Stimulated activated CD8-positive, alpha-beta memory T cell treated with anti-CD3 and anti-CD28 coated beads, Interleukin-12 subunit alpha, Interleukin-12 subunit beta, amount 100 ng/mL, for 24 hours (primary cell): Measurements from ENCODE around the gene CTXN3.

Experiments
- DNase-seq: peaks from one replicate; pipeline ENCODE4 v3.0.0-alpha.2; 2020; ENCODE audit errors: extremely low read depth

The CTXN3 gene

GRCh38 chr5:127649018-127649439 lies at the start of gene CTXN3:
Gene CTXN3, plus strand, starts transcription at chr5:127649082. Its CDS starts 8,440 bp downstream, at chr5:127657522.
- no peak for DNase-seq

DNA sequence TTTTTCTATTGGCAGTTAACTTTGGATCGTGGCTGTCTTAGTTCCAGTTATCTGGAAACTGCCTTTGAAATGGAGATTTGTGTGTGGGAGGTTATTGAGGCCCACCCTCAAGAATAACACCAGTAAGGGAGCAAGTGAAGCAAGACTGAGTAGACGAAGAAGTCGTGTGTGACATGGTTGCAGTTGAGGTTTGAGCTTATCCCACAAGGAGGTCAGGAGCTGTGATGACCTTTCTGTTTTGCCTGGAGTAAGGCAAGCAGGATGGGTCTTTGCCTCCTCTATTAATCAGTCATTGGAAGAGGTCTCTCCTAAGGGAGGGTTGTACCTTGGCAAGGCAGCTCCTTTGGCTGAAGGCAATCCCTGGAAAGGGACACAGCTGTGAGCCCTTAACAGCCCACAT lies 49.6 kb upstream of the CTXN3 start:
- no peak for DNase-seq

DNA sequence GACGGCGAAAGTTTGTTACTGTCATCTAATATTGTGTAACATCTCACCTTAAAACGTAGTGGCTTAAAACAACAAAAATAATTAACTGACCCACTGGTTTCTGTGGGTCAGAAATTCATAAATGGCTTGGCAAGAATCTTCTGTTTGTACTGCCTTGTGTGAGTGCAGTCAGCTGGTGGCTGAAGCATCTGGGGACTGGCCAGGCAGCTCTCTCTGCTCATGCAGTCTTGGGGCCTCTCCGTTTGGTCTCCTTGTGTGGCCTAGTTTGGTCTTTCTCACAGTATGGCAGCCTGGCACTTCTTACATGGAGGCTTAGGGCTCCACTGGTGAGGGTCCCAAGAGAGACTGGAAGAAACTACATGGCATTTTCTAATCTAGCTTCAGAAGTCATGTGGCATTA lies 49.0 kb upstream of the CTXN3 start:
- no peak for DNase-seq

- DNase-seq, result no peak
Observed at GRCh38 chr5:127601111-127601510, 47.8 kb upstream of the CTXN3 start.

DNA sequence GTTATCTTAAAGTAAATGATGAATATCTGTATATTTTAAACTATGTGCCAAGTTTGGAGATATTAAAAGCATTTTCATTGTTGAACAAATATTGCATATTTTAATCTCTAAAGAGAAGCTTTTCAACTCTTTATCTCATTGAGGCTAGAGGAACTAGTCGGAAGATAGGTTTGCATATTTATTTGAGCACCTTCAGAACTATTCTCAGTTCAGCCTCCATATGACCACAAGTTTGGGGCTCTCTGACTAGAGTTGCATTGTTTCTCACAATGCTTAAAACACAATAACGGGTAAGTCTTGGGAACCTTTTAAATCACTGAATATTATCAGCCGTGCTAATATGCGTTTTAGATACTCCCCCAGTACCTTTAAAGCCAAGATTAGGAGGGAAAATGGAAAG lies 47.3 kb upstream of the CTXN3 start:
- DNase-seq, result no peak

GRCh38 chr5:127602481-127602880 lies 46.4 kb upstream of the CTXN3 start:
- no peak for DNase-seq

GRCh38 chr5:127602896-127603844 lies 45.7 kb upstream of the CTXN3 start:
- DNase-seq, result no peak

- DNase-seq, result no peak
Observed at GRCh38 chr5:127608077-127608660, 40.7 kb upstream of the CTXN3 start.

DNA sequence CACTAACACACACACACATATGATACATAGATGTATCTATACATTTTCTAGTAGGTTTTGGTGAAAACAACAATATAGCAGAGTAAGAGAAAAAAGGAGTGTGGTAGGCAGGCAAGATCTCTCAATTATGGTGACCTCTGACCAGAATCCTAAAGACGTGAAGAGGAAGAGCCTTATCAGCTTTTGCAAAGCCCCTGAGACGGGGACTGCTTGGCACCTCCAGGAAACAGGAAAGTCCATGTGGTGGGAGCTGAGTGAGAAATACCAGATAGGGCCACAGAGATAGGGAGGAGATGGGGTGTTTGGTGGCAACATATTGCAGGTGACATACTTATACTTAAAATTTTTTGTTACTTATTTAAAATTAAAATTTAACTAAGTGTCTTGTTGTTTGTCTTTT lies 39.9 kb upstream of the CTXN3 start:
- no peak for DNase-seq

- no peak for DNase-seq
Observed at GRCh38 chr5:127609957-127610356, 38.9 kb upstream of the CTXN3 start.

GRCh38 chr5:127612441-127613141 lies 36.3 kb upstream of the CTXN3 start:
- DNase-seq, result no peak

DNA sequence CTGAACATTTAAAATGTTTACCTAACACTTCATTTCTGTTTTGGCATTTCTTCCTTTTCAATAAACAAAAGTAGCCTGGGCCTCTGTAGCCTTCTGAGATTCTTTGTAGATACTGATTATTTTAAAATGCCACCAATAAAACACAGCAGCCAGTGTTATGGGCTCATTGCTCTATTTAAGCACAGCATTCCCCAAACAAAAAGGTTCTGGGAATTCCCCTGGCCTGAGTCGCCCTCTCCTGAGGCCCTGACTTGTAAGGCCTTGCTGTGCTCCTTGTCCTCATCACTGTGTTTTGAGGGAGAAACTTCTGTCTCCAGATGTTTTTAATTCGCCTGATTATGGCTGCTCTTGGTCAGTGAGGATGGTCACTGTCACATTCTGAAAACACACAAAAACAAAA lies 33.0 kb upstream of the CTXN3 start:
- DNase-seq, result no peak

DNA sequence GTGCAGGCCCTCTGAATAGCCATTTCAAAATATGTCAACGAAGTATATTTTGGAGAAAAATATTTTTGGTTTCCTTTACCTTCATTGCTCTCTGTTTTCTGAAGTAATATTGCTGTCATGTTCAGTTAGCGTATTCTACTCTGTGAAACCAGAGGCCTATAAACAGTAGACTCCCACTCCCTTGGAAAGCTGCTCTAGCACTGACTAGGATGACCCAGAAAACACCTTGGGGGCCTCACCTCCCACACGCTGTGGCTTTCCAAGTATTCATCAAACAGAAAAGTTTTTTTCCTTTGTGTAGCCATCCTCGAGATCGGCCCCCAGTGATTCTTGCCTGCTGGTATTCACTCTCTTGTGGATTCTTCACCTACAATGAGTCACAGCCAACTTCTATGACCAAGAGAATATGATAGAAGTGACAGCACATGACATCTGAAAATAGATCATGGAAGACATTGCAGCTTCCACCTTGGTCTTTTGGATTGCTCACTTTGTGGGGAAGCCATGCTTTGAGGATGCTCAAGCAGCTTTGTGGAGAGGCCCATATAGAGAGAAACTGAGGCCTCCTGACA lies 28.9 kb upstream of the CTXN3 start:
- no peak for DNase-seq

GRCh38 chr5:127621601-127622325 lies 27.1 kb upstream of the CTXN3 start:
- no peak for DNase-seq

DNA sequence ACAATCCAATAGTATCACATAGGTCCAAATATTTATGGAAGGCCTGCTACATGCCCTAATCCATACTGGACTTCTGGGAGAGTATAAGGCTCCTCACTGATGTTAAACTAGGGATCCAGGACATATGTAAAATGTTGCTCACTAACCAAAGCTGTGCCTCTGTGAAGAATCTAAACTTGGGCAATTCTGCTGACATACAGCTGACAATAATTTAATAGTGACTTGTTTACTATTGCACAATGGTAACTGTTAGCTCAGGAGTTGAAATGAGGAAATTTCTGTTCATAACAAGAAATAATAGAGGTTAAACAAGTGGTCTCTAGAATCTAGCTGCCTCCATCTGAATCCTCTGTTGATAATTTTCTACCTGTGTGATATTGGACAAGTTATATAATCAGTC lies 14.9 kb upstream of the CTXN3 start:
- DNase-seq, result no peak

- DNase-seq, result no peak
Observed at GRCh38 chr5:127639828-127640227, 9.1 kb upstream of the CTXN3 start.

DNA sequence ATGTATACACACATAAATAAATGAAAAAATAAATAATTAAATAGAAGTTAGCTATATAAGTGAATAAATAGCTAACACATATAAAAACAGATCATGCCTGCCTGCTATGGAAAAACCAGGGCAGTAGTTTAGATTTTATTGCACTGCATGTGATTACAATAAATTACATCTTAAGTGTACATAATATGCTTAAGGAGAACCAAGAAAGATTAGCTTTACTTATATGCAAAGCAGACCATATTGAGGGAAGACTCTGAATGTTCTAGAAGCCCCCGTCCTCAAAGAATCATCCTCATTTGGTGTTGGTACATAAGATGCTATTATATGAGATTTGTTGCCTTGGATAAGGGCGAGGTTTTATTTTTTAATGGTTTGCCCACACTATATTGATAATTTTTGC lies 5.9 kb upstream of the CTXN3 start:
- no peak for DNase-seq

DNA sequence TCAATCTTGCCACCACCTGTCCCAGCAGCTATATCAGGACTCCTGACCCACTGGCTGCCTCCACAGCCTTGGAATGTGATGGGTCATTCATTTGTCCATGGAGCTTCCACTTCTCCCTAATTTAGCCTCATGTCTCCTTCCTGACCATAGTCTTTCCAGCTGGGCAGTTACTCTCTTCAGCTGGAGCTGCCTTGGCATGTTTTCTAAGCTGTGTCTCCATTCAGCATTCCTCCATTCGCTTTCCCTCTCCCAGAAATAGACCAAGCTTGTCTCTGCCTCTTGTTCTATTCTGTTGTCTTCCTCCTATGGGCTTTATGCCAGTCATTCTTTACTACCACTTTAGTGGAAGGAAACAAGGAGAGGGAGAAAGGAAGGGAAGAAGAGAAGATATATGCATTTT lies 5.3 kb upstream of the CTXN3 start:
- no peak for DNase-seq

DNA sequence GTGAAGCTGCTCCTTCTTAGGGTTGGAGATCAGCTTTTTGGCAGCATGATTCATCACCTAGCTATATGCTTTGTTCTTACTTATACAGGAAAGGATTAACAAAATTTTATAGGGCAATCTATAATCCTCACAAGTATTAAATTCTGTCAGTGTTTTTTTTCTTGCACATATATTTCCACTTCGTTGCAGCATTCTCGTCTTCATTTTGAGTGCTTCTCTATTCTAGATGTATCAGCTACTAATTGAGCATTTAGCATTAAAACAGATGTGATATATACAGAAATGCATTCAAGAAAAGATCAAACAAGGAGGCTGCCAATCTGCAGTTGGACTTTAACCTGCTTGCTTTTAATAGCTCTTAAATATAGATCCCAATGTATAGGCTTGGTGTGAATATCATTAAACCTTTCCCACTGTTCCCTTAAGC lies 3.6 kb upstream of the CTXN3 start:
- no peak for DNase-seq

- no peak for DNase-seq
Observed at GRCh38 chr5:127647361-127647958, 1.4 kb upstream of the CTXN3 start.

GRCh38 chr5:127650022-127650421 lies 1.1 kb downstream of the CTXN3 start:
- DNase-seq, result no peak
